HG03196 (cell line): Measurements from ENCODE around the gene C19orf85.
"Not testable (repeated sequence)": the region's sequence is repeated elsewhere in the genome, so short reads cannot be mapped to it uniquely, and the experiment has no call there.

Source experiments
- ATAC-seq: cut with Tn5 transposase; IDR thresholded peaks from one replicate; pipeline ENCODE4 v1.9.1; 2021; ENCODE audit not compliant: unreplicated experiment

Gene C19orf85

DNA sequence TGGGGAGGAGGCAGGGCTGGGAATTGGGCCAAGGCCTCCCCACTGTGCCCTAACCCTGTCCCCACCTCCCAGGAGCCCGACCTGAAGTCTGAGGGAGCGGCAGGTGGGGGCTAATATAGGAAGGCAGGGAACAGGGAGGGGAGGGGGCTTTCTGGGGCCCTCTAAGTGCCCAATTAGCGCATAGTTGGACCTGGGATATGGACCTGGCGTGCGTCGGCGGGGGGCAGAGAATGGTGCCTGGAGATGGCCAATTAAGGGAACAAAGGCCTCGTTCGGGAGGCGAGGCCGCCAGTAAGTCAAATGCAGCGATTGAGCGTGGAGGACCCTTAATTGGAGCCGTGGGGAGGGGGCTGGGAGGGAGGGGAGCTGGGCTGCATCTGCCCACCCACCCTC is at the start of gene C19orf85:
TSS of gene C19orf85 (minus strand) at position 90 of the 393 bp plus-strand sequence. CDS start 197 bp downstream, outside the sequence.
- ATAC-seq, result no peak

- no peak for ATAC-seq
These were observed 43.6 kb upstream of the C19orf85 start for GRCh38 chr19:55508120-55508519.

DNA sequence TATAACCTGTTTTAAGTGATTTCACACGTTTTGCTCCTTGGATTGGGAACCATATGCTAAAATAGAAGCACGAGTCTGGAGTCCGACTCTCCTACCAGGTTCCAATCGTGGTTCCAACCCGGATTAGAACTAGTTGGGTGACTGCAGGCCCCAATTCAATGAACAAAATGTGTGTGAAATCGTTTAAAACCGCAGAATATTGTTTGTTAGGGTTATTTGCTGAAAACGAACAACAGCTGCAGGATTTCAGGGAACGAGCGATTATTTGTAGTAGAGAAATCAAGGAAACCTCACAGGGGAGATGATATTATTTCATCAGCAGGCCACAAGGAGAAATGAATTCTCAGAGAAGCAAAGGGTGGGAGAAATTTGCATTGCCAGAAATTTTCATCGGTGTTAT is 40.4 kb upstream of the C19orf85 start:
- ATAC-seq, result no peak

DNA sequence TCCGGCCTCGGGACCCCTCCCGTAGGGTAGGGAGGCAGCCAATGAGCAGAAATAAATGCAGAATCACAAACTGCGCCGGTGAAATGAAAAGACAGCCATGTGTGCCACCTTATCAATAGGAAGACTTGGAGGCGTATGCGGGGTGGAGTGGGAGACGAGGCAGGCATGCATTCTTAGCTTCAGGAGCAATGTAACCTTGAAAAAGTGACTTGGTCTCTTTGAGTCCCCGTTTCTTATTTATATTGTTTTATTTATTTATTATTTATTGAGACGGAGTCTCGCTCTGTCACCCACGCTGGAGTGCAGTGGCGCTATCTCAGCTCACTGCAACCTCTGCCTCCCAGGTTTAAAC is 39.7 kb upstream of the C19orf85 start:
- ATAC-seq, result no peak

- ATAC-seq, result peak; percentile 90
These were observed 39.1 kb upstream of the C19orf85 start for GRCh38 chr19:55503502-55504251.

GRCh38 chr19:55503157-55503501 is 38.6 kb upstream of the C19orf85 start:
- no peak for ATAC-seq

- no peak for ATAC-seq
These were observed 37.8 kb upstream of the C19orf85 start for GRCh38 chr19:55502197-55502952.

GRCh38 chr19:55500368-55500952 is 35.9 kb upstream of the C19orf85 start:
- ATAC-seq, result no peak

GRCh38 chr19:55498246-55498840 is 33.8 kb upstream of the C19orf85 start:
- no peak for ATAC-seq

DNA sequence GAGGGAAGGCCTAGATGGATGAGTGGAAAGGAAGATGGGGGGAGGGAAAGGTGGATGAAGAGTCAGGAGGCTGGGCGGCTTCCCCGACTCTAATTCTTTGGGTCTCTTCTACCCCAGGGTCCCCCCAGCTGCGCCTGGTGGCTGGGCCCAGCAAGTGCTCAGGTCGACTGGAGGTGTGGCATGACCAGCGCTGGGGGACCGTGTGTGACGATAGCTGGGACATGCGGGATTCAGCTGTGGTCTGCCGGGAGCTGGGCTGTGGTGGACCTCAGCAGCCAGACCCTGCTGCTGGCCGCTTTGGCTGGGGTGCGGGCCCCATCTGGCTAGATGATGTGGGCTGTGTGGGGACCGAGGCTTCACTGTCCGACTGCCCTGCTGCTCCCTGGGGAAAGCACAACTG is 33.2 kb upstream of the C19orf85 start:
- ATAC-seq, result no peak

DNA sequence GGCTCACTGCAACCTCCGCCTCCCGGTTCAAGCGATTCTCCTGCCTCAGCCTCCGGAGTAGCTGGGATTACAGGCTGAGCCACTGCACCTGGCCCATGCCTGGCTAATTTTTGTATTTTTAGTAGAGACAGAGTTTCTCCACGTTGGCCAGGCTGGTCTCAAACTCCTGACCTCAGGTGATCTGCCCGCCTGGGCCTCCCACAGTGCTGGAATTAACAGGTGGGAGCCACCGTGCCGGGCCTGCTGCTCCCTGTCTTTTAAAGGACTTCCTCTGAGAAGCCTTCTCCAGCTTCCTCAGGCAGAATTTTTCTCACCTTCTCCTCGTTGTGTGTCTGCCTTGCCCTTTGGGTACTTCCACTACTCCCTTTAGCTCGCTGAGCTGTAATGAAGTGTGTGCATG is 32.3 kb upstream of the C19orf85 start:
- ATAC-seq, result not testable (repeated sequence)

DNA sequence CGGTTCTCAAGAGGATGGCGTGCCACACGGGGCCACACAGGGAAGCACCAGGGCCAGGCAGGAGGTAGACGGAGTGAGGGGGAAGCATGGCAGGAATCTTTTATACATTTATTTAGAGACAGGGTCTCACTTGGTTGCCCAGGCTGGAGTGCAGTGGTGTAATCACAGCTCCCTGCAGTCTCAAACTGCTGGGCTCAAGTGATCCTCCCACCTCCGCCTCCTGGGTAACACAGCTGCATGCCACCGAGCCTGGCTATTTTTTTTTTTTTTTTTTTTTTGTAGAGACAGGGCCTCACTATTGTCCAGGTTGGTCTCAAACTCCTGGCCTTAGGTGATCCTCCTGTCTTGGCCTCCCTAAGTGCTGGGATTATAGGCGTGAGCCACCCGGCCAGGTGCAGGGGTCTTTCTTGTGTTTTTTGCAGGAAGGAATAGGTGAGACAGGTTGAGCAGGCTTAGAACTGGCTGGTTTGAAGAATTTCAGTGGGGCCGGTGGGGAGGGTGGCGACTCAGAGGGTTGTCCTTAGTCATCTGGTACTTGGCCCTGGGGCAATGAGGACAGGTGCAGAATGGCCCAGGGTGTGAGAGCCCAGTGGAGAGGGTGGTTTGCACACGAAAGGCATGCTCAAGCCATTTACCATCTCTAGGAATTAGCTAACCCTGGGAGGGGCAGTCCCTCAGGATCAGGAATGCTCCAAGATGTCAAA is 31.2 kb upstream of the C19orf85 start:
- no peak for ATAC-seq

DNA sequence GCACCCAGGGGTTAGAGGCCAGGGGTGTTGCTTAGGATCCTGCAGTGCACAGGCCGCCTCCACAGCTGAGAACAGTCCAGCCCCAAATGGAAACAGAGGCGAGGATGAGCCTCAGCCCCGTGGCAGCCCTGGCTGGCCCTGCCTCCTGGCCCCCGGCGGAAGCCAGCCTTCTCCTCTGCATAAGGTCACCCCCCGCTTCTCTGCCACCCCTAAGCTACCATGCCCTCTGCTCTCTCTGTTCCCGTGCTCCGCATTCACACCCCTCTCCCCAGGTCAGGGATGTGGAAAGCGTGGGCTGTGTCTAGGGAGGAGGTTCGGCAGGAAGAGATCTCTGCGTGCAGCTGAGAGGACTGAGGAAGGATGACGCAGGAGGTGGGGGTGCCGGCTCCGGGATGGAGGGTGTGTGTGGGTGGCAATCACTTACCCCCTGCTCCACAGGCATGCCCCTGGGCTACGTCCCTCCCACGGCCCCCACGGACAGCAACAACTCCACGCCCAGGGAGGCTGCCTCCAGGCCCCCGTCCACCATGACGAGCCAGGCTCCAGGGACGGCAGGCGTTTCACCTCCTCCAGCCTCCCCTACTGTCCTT is 29.7 kb upstream of the C19orf85 start:
- no peak for ATAC-seq

DNA sequence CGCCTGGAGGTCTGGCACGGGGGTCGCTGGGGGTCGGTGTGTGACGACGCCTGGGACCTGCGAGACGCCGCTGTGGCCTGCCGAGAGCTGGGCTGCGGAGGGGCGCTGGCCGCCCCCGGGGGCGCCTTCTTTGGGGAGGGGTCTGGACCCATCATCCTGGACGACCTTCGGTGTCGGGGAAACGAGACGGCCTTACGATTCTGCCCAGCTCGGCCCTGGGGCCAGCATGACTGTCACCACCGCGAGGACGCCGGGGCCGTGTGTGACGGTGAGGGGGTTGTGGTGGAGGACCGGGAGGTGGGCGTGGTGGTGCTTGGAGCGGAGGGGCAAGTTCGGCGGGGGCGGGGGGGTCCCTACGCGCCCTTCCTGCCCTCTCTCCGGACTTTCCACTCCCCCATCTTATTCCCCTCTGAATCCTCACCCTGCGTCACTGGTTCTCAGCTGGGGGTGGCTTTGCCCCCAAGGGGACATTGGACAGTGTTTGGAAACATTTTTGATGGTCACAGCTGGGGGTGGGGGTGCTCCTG is 29.2 kb upstream of the C19orf85 start:
- no peak for ATAC-seq

- ATAC-seq, result no peak
These were observed 28.6 kb upstream of the C19orf85 start for GRCh38 chr19:55493052-55493644.

- no peak for ATAC-seq
These were observed 27.9 kb upstream of the C19orf85 start for GRCh38 chr19:55492362-55492944.

DNA sequence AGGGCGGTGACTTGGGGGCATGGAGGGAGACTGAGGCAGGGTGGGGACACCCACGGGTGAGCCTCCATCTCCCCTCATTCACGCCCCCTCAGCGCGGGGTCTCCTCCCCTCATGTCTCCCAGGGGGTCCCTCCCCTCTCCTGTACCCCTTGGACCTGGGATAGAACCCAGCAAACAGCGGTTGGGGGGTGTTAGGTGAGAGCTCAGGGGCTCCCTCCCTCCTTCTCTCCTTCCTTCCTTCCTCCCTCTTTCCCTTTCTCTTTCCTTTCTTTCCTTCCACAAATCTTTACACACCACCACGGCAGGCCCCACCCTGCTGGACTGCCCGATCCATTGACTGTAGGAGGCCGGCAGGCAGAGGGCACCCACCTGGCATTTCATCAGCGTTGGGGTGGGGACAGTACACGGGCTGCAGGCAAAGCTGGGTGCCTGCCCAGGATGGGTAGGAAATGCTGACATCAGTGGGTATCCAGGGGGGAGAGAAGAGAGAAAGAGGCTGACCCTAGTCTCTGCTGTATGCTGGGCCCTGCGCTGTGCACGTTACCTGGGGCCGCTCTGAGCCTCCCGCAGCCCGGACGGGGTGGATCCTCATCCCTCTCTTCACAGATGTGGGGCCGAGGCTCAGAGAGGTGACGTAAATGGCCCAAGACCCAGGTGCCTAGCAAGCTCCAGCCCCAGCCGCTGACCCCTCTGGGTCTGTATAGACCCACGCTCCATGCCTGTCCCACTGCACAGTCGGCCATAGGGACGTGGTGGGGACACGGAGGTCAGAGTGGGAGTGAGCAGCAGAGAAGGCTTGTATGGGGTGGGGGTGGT is 27.2 kb upstream of the C19orf85 start:
- no peak for ATAC-seq

DNA sequence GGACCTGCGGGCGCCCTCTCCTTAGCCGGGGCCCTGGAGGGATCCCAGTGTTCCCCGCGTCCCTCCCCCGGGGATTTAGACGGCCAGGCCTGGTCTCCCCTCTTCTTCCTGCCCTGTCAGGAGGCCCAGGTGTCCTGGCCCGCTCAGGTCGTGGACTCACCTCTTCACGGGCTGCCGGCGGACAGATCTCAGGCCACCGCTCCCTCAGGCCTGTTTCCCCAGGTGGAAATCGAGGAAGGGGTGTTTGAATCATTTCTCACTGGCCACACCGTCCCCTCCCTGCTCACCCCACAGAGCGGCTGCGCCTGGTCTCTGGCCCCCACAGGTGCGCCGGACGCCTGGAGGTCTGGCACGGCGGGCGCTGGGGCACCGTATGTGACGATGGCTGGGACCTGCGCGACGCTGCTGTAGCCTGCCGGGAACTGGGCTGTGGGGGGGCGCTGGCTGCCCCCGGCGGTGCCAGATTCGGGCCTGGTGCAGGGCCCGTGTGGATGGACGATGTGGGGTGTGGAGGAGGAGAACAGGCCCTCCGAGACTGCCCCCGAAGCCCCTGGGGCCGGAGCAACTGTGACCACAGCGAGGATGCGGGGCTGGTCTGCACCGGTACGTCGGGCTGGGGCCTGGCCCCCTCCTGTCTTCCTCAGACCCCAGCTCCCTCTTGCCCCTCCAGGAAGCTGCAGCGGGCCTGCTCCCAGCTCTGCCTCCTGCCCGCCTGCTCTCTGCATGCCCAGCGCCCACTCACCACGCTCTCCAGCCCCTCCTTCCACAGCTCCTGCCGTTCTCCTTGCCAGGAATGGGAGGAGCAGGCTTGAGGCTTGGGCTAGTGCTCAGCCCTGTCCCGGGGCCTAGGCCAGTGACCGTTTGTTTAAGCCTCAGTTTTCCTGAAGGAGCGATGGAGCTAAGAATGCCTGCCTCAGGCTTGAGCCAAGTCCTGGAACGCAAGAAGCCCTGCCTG is 26.2 kb upstream of the C19orf85 start:
- no peak for ATAC-seq
